Smooth muscle cell of the brain vasculature (primary cell): ENCODE data around the gene PLXNA4.
"Not testable (repeated sequence)": the region's sequence is repeated elsewhere in the genome, so short reads cannot be mapped to it uniquely, and the experiment has no call there.

Experiments
- DNase-seq: peaks from one replicate; pipeline ENCODE4 v3.0.0-alpha.2; 2012; ENCODE audit warnings: low read depth, low spot score

PLXNA4 gene

GRCh38 chr7:132179080-132179430, 397.2 kb downstream of the PLXNA4 start:
- DNase-seq, result no peak

- not testable (repeated sequence) for DNase-seq
These were observed 397.7 kb downstream of the PLXNA4 start for GRCh38 chr7:132178402-132179079.

GRCh38 chr7:132177708-132178401, 398.4 kb downstream of the PLXNA4 start:
- DNase-seq, result no peak

- DNase-seq, result no peak
These were observed 399.6 kb downstream of the PLXNA4 start for GRCh38 chr7:132176719-132177118.

GRCh38 chr7:132171130-132171576, 405.1 kb downstream of the PLXNA4 start:
- no peak for DNase-seq

- DNase-seq, result no peak
These were observed 406.5 kb downstream of the PLXNA4 start for GRCh38 chr7:132169730-132170129.

- DNase-seq, result no peak
These were observed 408.0 kb downstream of the PLXNA4 start for GRCh38 chr7:132168239-132168638.

GRCh38 chr7:132165695-132166094, 410.6 kb downstream of the PLXNA4 start:
- DNase-seq, result not testable (repeated sequence)

- DNase-seq, result no peak
These were observed 411.6 kb downstream of the PLXNA4 start for GRCh38 chr7:132164558-132165125.

GRCh38 chr7:132162556-132163144, 413.6 kb downstream of the PLXNA4 start:
- DNase-seq, result no peak

- no peak for DNase-seq
These were observed 414.3 kb downstream of the PLXNA4 start for GRCh38 chr7:132161976-132162375.

GRCh38 chr7:132161533-132161915, 414.7 kb downstream of the PLXNA4 start:
- DNase-seq, result no peak

GRCh38 chr7:132160611-132161532, 415.4 kb downstream of the PLXNA4 start:
- DNase-seq, result no peak

GRCh38 chr7:132158841-132159240, 417.4 kb downstream of the PLXNA4 start:
- no peak for DNase-seq

GRCh38 chr7:132158166-132158565, 418.1 kb downstream of the PLXNA4 start:
- no peak for DNase-seq

- DNase-seq, result no peak
These were observed 420.6 kb downstream of the PLXNA4 start for GRCh38 chr7:132155715-132156114.

GRCh38 chr7:132154695-132155471, 421.4 kb downstream of the PLXNA4 start:
- no peak for DNase-seq

- DNase-seq, result no peak
These were observed 422.0 kb downstream of the PLXNA4 start for GRCh38 chr7:132154248-132154647.

GRCh38 chr7:132152131-132152889, 424.0 kb downstream of the PLXNA4 start:
- no peak for DNase-seq

- no peak for DNase-seq
These were observed 425.6 kb downstream of the PLXNA4 start for GRCh38 chr7:132150711-132151110.
